Mesenchymal stem cell (in vitro differentiated cells and primary cell): ENCODE data around the gene PLEKHG2.
A peak's percentile ranks its signal among the peaks of the same experiment; 100 is the strongest.

Experiments used
- DNase-seq: peaks from one replicate; pipeline ENCODE4 v3.0.0-alpha.2; 2013
- H2AFZ ChIP-seq: one replicate; pipeline ENCODE4 v1.6.1; 2013; ENCODE audit warnings: low read depth, mild to moderate bottlenecking, control low read depth, inconsistent platforms, low read length, moderate library complexity
- H2AK5ac ChIP-seq: 2 replicates; pipeline ENCODE4 v1.6.1; 2013; ENCODE audit warnings: low read length, moderate library complexity, mild to moderate bottlenecking, inconsistent platforms; ENCODE audit not compliant: severe bottlenecking
- H2BK120ac ChIP-seq: one replicate; pipeline ENCODE4 v1.6.1; 2013; ENCODE audit warnings: low read depth, mild to moderate bottlenecking, inconsistent platforms, low read length, moderate library complexity
- H2BK12ac ChIP-seq, 2 experiments: one replicate each; pipeline ENCODE4 v1.6.1; 2013; ENCODE audit warnings: inconsistent platforms in 2 of 2, low read length in 2 of 2, mild to moderate bottlenecking in 2 of 2, moderate library complexity in 2 of 2, control low read depth in 1 of 2
- H2BK15ac ChIP-seq: one replicate; pipeline ENCODE4 v1.6.1; 2013; ENCODE audit warnings: mild to moderate bottlenecking, low read depth, inconsistent platforms; ENCODE audit not compliant: poor library complexity, severe bottlenecking
- H2BK5ac ChIP-seq: 2 replicates; pipeline ENCODE4 v1.6.1; 2013; ENCODE audit warnings: low read depth, mild to moderate bottlenecking, low read length, control low read depth, inconsistent platforms; ENCODE audit not compliant: poor library complexity, severe bottlenecking
- H3K14ac ChIP-seq, 2 experiments: one replicate each; pipeline ENCODE4 v1.6.1; 2013; ENCODE audit warnings: inconsistent platforms in 2 of 2, low read length in 2 of 2, control low read depth in 1 of 2, mild to moderate bottlenecking in 1 of 2, moderate library complexity in 1 of 2
- H3K18ac ChIP-seq, 2 experiments: one replicate each; pipeline ENCODE4 v1.6.1; 2013; ENCODE audit warnings: inconsistent platforms in 2 of 2, low read length in 2 of 2, control low read depth in 1 of 2, low read depth in 1 of 2, mild to moderate bottlenecking in 1 of 2
- H3K23ac ChIP-seq, 2 experiments: one replicate each; pipeline ENCODE4 v1.6.1; 2013; ENCODE audit warnings: inconsistent platforms in 2 of 2, low read length in 2 of 2, mild to moderate bottlenecking in 2 of 2, moderate library complexity in 2 of 2, control low read depth in 1 of 2
- H3K27ac ChIP-seq: 2 replicates; pipeline ENCODE4 v1.5.1; 2013; ENCODE audit warnings: mild to moderate bottlenecking, moderate library complexity, low read length, control low read depth, inconsistent platforms; ENCODE audit not compliant: poor library complexity, severe bottlenecking
- H3K27me3 ChIP-seq, 2 experiments: 2 replicates each; pipeline versions ENCODE4 v1.6.1 to v1.7.0; 2013; ENCODE audit warnings: low read length in 2 of 2, mild to moderate bottlenecking in 2 of 2, moderate library complexity in 2 of 2, control low read depth in 1 of 2, inconsistent platforms in 1 of 2; ENCODE audit not compliant: control insufficient read depth in 1 of 2, insufficient read depth in 1 of 2
- H3K36me3 ChIP-seq, 2 experiments: 2 replicates each; pipeline versions ENCODE4 v1.6.1 to v1.7.0; 2013; ENCODE audit warnings: low read length in 2 of 2, control low read depth in 1 of 2, inconsistent platforms in 1 of 2, low read depth in 1 of 2, mild to moderate bottlenecking in 1 of 2; ENCODE audit not compliant: insufficient read depth in 2 of 2, control insufficient read depth in 1 of 2
- H3K4ac ChIP-seq, 2 experiments: one replicate each; pipeline ENCODE4 v1.6.1; 2013; ENCODE audit warnings: inconsistent platforms in 2 of 2, low read length in 2 of 2, mild to moderate bottlenecking in 2 of 2, moderate library complexity in 2 of 2, control low read depth in 1 of 2, low read depth in 1 of 2
- H3K4me1 ChIP-seq: 2 replicates; pipeline ENCODE4 v1.6.1; 2013; ENCODE audit warnings: low read depth, low read length, control low read depth; ENCODE audit not compliant: control insufficient read depth, insufficient read depth
- H3K4me2 ChIP-seq: 2 replicates; pipeline ENCODE4 v1.6.1; 2013; ENCODE audit warnings: low read length, mild to moderate bottlenecking, inconsistent platforms; ENCODE audit not compliant: poor library complexity, severe bottlenecking
- H3K4me3 ChIP-seq, 2 experiments: 2 replicates each; pipeline versions ENCODE4 v1.5.1 to v1.7.0; 2013; ENCODE audit warnings: low read length in 2 of 2, mild to moderate bottlenecking in 2 of 2, control low read depth in 1 of 2, low read depth in 1 of 2; ENCODE audit not compliant: insufficient read depth in 1 of 2
- H3K79me1 ChIP-seq: replicated peaks from 2 replicates; pipeline ENCODE4 v1.6.1; 2013; ENCODE audit warnings: mild to moderate bottlenecking, control low read depth, low read length, inconsistent platforms; ENCODE audit not compliant: poor library complexity, severe bottlenecking
- H3K9ac ChIP-seq: 2 replicates; pipeline ENCODE4 v1.7.0; 2013; ENCODE audit warnings: mild to moderate bottlenecking, low read length, moderate library complexity
- H3K9me3 ChIP-seq: 2 replicates; pipeline ENCODE4 v1.7.0; 2013; ENCODE audit warnings: mild to moderate bottlenecking, low read length; ENCODE audit not compliant: control insufficient read depth
- H4K8ac ChIP-seq: one replicate; pipeline ENCODE4 v1.6.1; 2013; ENCODE audit warnings: inconsistent platforms, mild to moderate bottlenecking, low read length, moderate library complexity
- H4K91ac ChIP-seq: one replicate; pipeline ENCODE4 v1.6.1; 2013; ENCODE audit warnings: mild to moderate bottlenecking, low read length, inconsistent platforms
- WGBS: methylation state at CpG from one replicate; pipeline ENCODE4 v1.1.7; 2013; ENCODE audit warnings: mixed read lengths; 5-methylcytosine and 5-hydroxymethylcytosine counted together

PLEKHG2 gene

DNA sequence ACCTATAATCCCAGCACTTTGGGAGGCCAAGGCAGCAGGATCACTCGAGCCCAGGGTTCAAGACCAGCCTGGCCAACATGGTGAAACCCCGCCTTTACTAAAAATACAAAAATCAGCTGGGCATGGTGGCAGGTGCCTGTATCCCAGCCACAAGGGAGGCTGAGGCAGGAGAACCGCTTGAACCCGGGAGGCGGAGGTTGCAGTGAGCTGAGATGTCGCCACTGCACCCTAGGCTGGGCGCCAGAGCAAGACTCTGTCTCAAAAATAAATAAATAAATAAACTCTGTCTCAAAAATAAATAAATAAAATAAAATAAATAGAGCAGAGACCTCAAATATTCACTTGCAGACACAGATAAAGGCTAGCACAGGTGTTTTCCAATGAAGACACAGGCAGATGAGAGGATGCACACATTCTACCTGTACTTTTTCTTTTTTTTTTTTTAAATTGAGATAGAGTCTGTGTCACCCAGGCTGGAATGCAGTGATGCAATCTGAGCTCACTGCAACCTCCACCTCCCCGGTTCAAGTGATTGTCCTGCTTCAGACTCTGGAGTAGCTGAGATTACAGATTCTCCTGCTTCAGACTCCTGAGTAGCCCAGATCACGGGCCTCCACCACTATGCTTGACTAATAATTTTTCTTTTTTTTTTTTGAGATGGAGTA, 25.9 kb downstream of the PLEKHG2 start:
- Histone ChIP-seq H3K36me3 (peaks cover 13 to 15% of the 10 kb centered on the region in 2 experiments), H3K4me3 (no peak overlapping the region), H3K27me3 (no peaks in the 10 kb centered on the region), H3K18ac (no peak overlapping the region), H3K14ac (no peak overlapping the region), H3K27ac (peak overlapping the region; percentile 10), H2BK15ac (no peak overlapping the region), H4K8ac (no peak overlapping the region), H3K4me2 (no peak overlapping the region), H3K79me1 (peaks cover 9% of the 10 kb centered on the region), H4K91ac (no peak overlapping the region), H3K4ac (no peak overlapping the region), H2BK12ac (no peak overlapping the region), H3K23ac (no peak overlapping the region), H3K9me3 (no peaks in the 10 kb centered on the region), H3K4me1 (peaks cover 16% of the 10 kb centered on the region), H2BK5ac (no peak overlapping the region), H2AFZ (no peak overlapping the region), H2AK5ac (peak overlapping the region; percentile 77), H3K9ac (peak overlapping the region; percentile 5), H2BK120ac (no peak overlapping the region)
- peak; percentile 42 for DNase-seq
- WGBS = 84% methylated on average over 6 of the region's 9 CpGs

DNA sequence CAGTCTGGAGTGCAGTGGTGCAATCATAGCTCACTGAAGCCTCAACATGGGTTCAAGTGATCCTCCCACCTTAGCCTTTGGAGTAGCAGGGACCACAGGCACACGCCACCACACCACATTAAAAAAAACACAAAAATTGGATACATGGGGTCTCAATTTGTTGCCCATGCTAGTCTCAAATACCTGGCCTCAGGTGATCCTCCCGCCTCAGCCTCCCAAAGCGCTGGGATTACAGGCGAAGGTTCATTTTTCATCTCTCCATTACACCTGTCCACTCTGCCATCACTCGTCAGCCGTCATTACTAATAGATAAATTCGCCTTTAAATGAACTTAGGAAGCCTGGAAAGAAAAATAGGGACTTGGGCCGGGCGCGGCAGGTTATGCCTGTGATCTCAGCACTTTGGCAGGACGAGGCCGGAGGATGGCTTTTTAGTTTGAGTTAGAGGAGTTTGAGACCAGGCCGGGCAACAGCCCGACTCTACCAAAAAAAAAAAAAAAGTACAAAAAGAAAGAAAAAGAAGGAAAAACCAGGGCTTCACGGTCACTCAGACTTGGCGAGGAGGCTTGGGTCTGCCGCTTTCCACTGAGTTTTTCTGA, 32.2 kb downstream of the PLEKHG2 start:
- Histone ChIP-seq H3K36me3 (peaks cover 19% of the 10 kb centered on the region in 2 experiments), H2AFZ (no peak overlapping the region), H3K4me3 (peak overlapping the region; percentile 71 to 99), H3K4ac (peak overlapping the region; percentile 69 to 86), H3K9ac (peak overlapping the region; percentile 100), H2BK5ac (no peak overlapping the region), H3K9me3 (no peaks in the 10 kb centered on the region), H3K4me1 (peaks cover 21% of the 10 kb centered on the region), H3K79me1 (no peaks in the 10 kb centered on the region), H4K91ac (peak overlapping the region; percentile 46), H3K18ac (peak overlapping the region in 1 of 2 experiments; percentile 78), H4K8ac (peak overlapping the region; percentile 46), H2BK12ac (no peak overlapping the region), H3K27me3 (no peaks in the 10 kb centered on the region), H3K14ac (no peak overlapping the region), H3K23ac (no peak overlapping the region), H2BK120ac (no peak overlapping the region), H3K4me2 (peak overlapping the region; percentile 80), H3K27ac (peak overlapping the region; percentile 95), H2AK5ac (peak overlapping the region; percentile 97), H2BK15ac (no peak overlapping the region)
- 12% methylated on average over 14 of the region's 17 CpGs for WGBS
- no peak for DNase-seq

DNA sequence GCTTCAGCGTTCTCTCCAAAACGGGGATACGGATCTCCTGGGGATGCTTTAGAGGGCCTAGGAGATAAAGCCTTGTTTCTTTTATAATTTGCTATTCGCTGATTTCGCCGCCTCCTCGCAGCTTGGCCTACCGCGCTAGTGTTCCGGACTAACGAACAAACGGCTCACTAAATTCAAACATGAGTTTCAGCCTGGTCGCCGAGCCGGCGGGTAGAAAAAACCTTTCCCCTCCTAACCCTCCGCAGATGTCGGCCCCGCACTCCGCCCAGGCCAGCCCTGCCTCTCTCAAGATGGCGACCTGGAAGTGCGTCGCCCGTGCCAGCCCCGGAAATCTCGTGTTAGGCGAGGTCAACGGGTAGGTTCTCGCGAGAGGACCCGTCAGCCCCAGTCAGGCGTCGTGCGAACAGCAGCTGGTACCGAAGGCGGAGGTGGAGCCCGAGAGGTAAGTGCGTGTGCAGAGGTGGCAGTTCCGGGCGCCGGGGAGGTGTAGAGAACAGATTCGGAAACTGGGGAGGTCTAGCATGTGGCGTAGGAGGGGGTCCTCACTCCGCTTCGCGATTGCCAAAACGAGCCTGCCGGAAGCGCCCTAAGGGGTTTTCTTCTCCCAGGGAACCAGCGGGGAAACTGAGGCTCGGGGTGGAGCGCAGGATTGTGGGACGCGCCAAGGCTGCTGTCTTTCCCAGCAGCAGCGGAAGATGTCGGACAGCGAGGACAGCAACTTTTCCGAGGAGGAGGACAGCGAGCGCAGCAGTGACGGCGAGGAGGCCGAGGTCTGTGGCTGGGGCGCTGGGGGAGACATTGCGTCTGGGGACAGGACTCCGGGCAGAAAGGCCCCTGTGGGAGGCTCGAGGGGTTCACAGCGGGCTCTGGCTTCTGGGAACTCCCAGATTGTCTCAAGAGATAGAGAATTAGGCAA, 33.0 kb downstream of the PLEKHG2 start, which contains the start of gene SUPT5H:
SUPT5H (plus strand) TSS at position 387 of the 916 bp plus-strand sequence; CDS start at position 696, 309 bp downstream.
- Histone ChIP-seq H4K8ac (peak within 1 kb of the TSS; percentile 99), H3K9ac (peak within 1 kb of the TSS; percentile 100), H2AK5ac (peak within 1 kb of the TSS; percentile 97), H3K9me3 (no peaks in the 10 kb centered on the region), H3K79me1 (no peaks in the 10 kb centered on the region), H2BK120ac (peak within 1 kb of the TSS; percentile 67), H3K27ac (peak within 1 kb of the TSS; percentile 95), H3K36me3 (peaks cover 19 to 26% of the 10 kb centered on the region in 2 experiments), H3K18ac (peak within 1 kb of the TSS; percentile 78 to 99), H2AFZ (peak within 1 kb of the TSS; percentile 36), H2BK12ac (peak within 1 kb of the TSS in 1 of 2 experiments; percentile 84), H4K91ac (peak within 1 kb of the TSS; percentile 95), H3K4ac (peak within 1 kb of the TSS; percentile 86 to 97), H2BK5ac (peak within 1 kb of the TSS; percentile 50), H3K4me1 (peaks cover 24% of the 10 kb centered on the region), H2BK15ac (peak within 1 kb of the TSS; percentile 93), H3K4me3 (peak within 1 kb of the TSS; percentile 78 to 99), H3K14ac (peak within 1 kb of the TSS in 1 of 2 experiments; percentile 22), H3K27me3 (no peaks in the 10 kb centered on the region), H3K23ac (no peak within 1 kb of the TSS), H3K4me2 (peak within 1 kb of the TSS; percentile 80)
- WGBS = under 1% methylated on average over 68 of the region's 68 CpGs
- peak; percentile 97 for DNase-seq
